ENCODE data around the gene PDLIM1. TPM values are rescaled to one million over a fixed set of nuclear protein-coding genes. Genes with fewer than 3 reads are reported as not detected.

PDLIM1 gene
- total RNA-seq, 1 experiment from 2014 or later = 202 TPM

DNA sequence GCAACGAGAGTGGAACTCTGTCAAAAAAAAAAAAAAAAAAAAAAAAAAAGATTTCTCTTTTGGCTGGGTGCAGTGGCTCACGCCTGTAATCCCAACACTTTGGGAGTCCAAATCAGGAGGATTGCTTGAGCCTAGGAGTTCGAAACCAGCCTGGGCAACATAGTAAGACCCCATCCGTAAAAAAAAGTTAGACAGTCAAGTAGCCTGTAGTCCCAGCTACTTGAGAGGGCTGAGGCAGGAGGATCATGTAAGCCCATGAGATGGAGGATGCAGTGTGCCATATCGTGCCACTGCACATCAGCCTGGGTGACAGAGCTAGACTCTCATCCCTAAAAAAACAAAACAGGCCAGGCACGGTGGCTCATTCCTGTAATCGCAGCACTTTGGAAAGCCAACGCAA, 25.2 kb downstream of the PDLIM1 start:
- CTCF ChIA-PET = no interaction called here
- no peak for TF ChIP-seq EZH2 (IDR thresholded peaks at IDR 0.05; ENCODE audit: low read depth)
- Histone ChIP-seq H3K9me3 (ENCODE audit: insufficient read depth, low read depth) (no peaks in the 10 kb centered on the region), H3K27ac (peak overlapping the region; percentile 97), H3K4me1 (replicated peaks; ENCODE audit: insufficient read depth) (peaks cover 71% of the 10 kb centered on the region), H2AFZ (no peak overlapping the region), H3K27me3 (ENCODE audit: insufficient read depth, low read depth) (no peaks in the 10 kb centered on the region), H4K20me1 (ENCODE audit: insufficient read depth) (no peaks in the 10 kb centered on the region), H3K4me3 (no peak overlapping the region), H3F3A (ENCODE audit: insufficient read depth, low read depth) (peaks cover 61% of the 10 kb centered on the region), H3K79me2 (ENCODE audit: low read depth) (peaks cover 20% of the 10 kb centered on the region), H3K36me3 (ENCODE audit: low read depth) (peaks cover 5% of the 10 kb centered on the region; the same call in 1 of the 2 replicates), H3K9me2 (ENCODE audit: insufficient read depth) (no peaks in the 10 kb centered on the region), H3K4me2 (peak overlapping the region; percentile 28; the same call in 1 of the 2 replicates)
- BruUV-seq (replicated peaks) = no TSS peak
- intact Hi-C loops (cut with micrococcal nuclease; ENCODE audit: unreplicated experiment) = loop anchor here (2.0 kb wide), 3 partner anchors 19 to 37 kb away; no protein-coding TSS in a partner anchor
- POLR2A ChIA-PET (ENCODE audit: unreplicated experiment) = no interaction called here
- no peak for DNase-seq

DNA sequence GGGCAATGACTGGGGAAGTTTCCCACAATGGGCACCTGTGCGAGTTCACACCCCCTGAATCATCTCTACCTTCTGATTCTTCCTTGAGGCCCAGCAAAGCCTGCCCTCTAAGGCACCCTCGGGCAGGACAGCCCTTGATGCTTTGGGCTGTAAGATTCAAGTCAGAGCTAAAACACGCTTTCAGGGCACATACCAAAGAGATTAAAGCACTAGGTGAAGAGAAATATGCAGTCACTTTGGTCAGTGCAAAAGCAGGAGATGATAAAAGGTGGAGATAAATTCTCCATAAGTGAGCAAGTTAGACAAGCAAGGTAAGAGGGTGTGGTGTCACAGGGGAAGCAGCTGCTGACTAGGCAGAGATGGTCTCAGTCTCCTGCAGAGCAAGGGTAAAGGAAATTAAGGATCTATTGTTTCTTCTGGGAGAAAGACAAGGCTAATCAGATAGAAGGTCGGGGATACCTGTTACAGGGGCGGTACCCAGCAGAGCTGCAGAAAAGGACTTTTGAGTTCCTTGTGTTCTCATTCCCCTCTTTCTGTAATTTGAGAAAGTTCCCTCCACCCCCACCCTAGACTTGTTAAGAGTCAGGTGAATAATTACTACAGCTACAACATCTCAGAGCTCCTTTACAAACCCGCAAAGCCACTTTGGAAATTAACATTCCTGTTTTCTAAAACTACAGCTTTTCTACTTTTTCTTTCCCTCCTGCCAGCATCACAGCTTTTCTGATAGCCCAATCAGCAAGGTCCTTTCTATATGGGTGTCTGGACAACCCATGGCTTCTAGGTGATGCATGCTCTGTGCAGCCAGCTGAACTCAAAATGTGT, 26.4 kb downstream of the PDLIM1 start:
- Histone ChIP-seq H3K79me2 (ENCODE audit: low read depth) (peaks cover 28% of the 10 kb centered on the region), H3F3A (ENCODE audit: insufficient read depth, low read depth) (peaks cover 61% of the 10 kb centered on the region), H4K20me1 (ENCODE audit: insufficient read depth) (no peaks in the 10 kb centered on the region), H3K36me3 (ENCODE audit: low read depth) (peaks cover 8% of the 10 kb centered on the region; the same call in 1 of the 2 replicates), H3K27me3 (ENCODE audit: insufficient read depth, low read depth) (no peaks in the 10 kb centered on the region), H3K9me2 (ENCODE audit: insufficient read depth) (no peaks in the 10 kb centered on the region), H3K4me3 (no peak overlapping the region), H2AFZ (no peak overlapping the region), H3K9me3 (ENCODE audit: insufficient read depth, low read depth) (no peaks in the 10 kb centered on the region), H3K4me2 (peak overlapping the region; percentile 75), H3K4me1 (replicated peaks; ENCODE audit: insufficient read depth) (peaks cover 79% of the 10 kb centered on the region), H3K27ac (peak overlapping the region; percentile 97)
- BruUV-seq (replicated peaks) = TSS peak; percentile 66
- peak; percentile 80 to 98 for DNase-seq
- intact Hi-C loops (cut with micrococcal nuclease; ENCODE audit: unreplicated experiment) = loop anchor here (1.0 to 5.0 kb wide), 8 partner anchors 18 to 98 kb away; no protein-coding TSS in a partner anchor
- TF ChIP-seq, protein P1, sequence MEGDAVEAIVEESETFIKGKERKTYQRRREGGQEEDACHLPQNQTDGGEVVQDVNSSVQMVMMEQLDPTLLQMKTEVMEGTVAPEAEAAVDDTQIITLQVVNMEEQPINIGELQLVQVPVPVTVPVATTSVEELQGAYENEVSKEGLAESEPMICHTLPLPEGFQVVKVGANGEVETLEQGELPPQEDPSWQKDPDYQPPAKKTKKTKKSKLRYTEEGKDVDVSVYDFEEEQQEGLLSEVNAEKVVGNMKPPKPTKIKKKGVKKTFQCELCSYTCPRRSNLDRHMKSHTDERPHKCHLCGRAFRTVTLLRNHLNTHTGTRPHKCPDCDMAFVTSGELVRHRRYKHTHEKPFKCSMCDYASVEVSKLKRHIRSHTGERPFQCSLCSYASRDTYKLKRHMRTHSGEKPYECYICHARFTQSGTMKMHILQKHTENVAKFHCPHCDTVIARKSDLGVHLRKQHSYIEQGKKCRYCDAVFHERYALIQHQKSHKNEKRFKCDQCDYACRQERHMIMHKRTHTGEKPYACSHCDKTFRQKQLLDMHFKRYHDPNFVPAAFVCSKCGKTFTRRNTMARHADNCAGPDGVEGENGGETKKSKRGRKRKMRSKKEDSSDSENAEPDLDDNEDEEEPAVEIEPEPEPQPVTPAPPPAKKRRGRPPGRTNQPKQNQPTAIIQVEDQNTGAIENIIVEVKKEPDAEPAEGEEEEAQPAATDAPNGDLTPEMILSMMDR (conservative IDR thresholded peaks at IDR 0.05) = no peak
- TF ChIP-seq EZH2 (IDR thresholded peaks at IDR 0.05; ENCODE audit: low read depth) = no peak
- ChIA-PET CTCF (interaction anchor here (0.6 to 1.4 kb wide), 2 partner anchors 62 to 144 kb away, joined by 3 to 7 read pairs; no protein-coding TSS in a partner anchor), POLR2A (ENCODE audit: unreplicated experiment) (interaction anchor here (0.6 kb wide), 2 partner anchors 45 to 401 kb away, joined by 4 to 5 read pairs; no protein-coding TSS in a partner anchor)

DNA sequence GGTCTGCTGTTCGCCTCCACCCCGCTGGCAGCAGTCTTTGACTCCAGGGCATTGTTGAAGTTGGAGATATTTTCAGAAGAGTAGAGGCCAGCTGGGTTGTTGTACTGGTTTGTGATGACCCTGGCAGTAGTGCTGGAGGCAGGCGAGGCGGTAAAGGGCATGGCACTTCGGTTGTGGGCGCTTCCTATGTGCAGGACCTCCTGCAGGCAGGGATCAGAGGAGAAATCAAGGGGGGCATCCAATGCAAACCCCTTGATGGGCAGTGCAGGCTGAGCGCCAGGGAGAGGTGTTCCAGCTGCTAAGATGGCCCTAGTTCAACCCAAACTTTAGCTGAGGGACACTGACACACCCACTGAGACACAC, 27.0 kb downstream of the PDLIM1 start:
- ChIA-PET CTCF (interaction anchor here (0.6 to 1.4 kb wide), 2 partner anchors 62 to 145 kb away, joined by 3 to 7 read pairs; no protein-coding TSS in a partner anchor), POLR2A (ENCODE audit: unreplicated experiment) (interaction anchor here (0.6 kb wide), 1 partner anchor 46 kb away, joined by 4 read pairs; no protein-coding TSS in a partner anchor)
- DNase-seq = no peak
- TF ChIP-seq EZH2 (IDR thresholded peaks at IDR 0.05; ENCODE audit: low read depth) = no peak
- TF ChIP-seq, protein P1 (conservative IDR thresholded peaks at IDR 0.05) = no peak
- Histone ChIP-seq H3K9me3 (ENCODE audit: insufficient read depth, low read depth) (no peaks in the 10 kb centered on the region), H3K4me2 (peak overlapping the region; percentile 75), H3K27me3 (ENCODE audit: insufficient read depth, low read depth) (no peaks in the 10 kb centered on the region), H2AFZ (no peak overlapping the region), H3K4me3 (peak overlapping the region; percentile 41; the same call in 1 of the 2 replicates), H3K79me2 (ENCODE audit: low read depth) (peaks cover 28% of the 10 kb centered on the region), H3F3A (ENCODE audit: insufficient read depth, low read depth) (peaks cover 61% of the 10 kb centered on the region), H3K9me2 (ENCODE audit: insufficient read depth) (no peaks in the 10 kb centered on the region), H4K20me1 (ENCODE audit: insufficient read depth) (no peaks in the 10 kb centered on the region), H3K27ac (peak overlapping the region; percentile 97), H3K4me1 (replicated peaks; ENCODE audit: insufficient read depth) (peaks cover 79% of the 10 kb centered on the region), H3K36me3 (ENCODE audit: low read depth) (peaks cover 8% of the 10 kb centered on the region; the same call in 1 of the 2 replicates)
- intact Hi-C loops (cut with micrococcal nuclease; ENCODE audit: unreplicated experiment) = loop anchor here (1.0 to 5.0 kb wide), 8 partner anchors 17 to 98 kb away; no protein-coding TSS in a partner anchor
- TSS peak; percentile 33 for BruUV-seq (replicated peaks)
